PC-9 (cell line): ENCODE results near the gene TAGAP. TPM values are rescaled to one million over a fixed set of nuclear protein-coding genes. Genes with fewer than 3 reads are reported as not detected.

Experiments used
- BruUV-seq: library from RNA; stranded (reverse); fragments of 400-500 nt; replicated peaks from 2 replicates; lab custom pipeline; 2021; lab: Mats Ljungman, UMichigan
- CTCF ChIA-PET: fragments of 300-600 bp; sonication (Branson Sonifier 250); formaldehyde crosslinking; loops from one replicate; lab custom pipeline; 2022; ENCODE audit warnings: antibody characterized with exemption; lab: Charles Lee
- POLR2A ChIA-PET: fragments of 300-600 bp; sonication (Branson Sonifier 250); formaldehyde crosslinking; loops from one replicate; lab custom pipeline; 2022; ENCODE audit warnings: antibody characterized with exemption; ENCODE audit not compliant: unreplicated experiment; lab: Charles Lee
- DNase-seq, 2 experiments: peaks; one replicate each; pipeline versions ENCODE4 v3.0.0 to v3.0.0-alpha.2; 2015 to 2022; ENCODE audit warnings: mixed read lengths in 1 of 2
- H2AFZ ChIP-seq: fragments of 200-600 bp; sonication (generic); 2 replicates; pipeline ENCODE4 v1.8.1; 2017; ENCODE audit warnings: antibody characterized with exemption
- H3F3A ChIP-seq: fragments of 200-600 bp; sonication (generic); 2 replicates; pipeline ENCODE4 v1.8.1; 2017; ENCODE audit warnings: antibody characterized with exemption, mild to moderate bottlenecking, low read depth; ENCODE audit not compliant: insufficient read depth
- H3K27ac ChIP-seq: fragments of 200-600 bp; sonication (generic); 2 replicates; pipeline ENCODE4 v1.6.1; 2016; ENCODE audit warnings: mixed run types
- H3K27me3 ChIP-seq: fragments of 200-600 bp; sonication (generic); 2 replicates; pipeline ENCODE4 v1.6.1; 2016; ENCODE audit warnings: low read depth, mixed run types; ENCODE audit not compliant: insufficient read depth
- H3K36me3 ChIP-seq: fragments of 200-600 bp; sonication (generic); 2 replicates; pipeline ENCODE4 v1.6.1; 2016; ENCODE audit warnings: low read depth, mixed run types
- H3K4me1 ChIP-seq: fragments of 200-600 bp; sonication (generic); replicated peaks from 2 replicates; pipeline ENCODE4 v1.6.1; 2016; ENCODE audit warnings: mixed run types; ENCODE audit not compliant: insufficient read depth
- H3K4me2 ChIP-seq: fragments of 200-600 bp; sonication (generic); 2 replicates; pipeline ENCODE4 v1.6.1; 2017; ENCODE audit warnings: mixed run types
- H3K4me3 ChIP-seq: fragments of 200-600 bp; sonication (generic); 2 replicates; pipeline ENCODE4 v1.6.1; 2016; ENCODE audit warnings: mixed run types
- H3K79me2 ChIP-seq: fragments of 200-600 bp; sonication (generic); 2 replicates; pipeline ENCODE4 v1.6.1; 2017; ENCODE audit warnings: low read depth, mixed run types
- H3K9me2 ChIP-seq: fragments of 200-600 bp; sonication (generic); 2 replicates; pipeline ENCODE4 v1.8.1; 2017; ENCODE audit warnings: mild to moderate bottlenecking; ENCODE audit not compliant: insufficient read depth
- H3K9me3 ChIP-seq: fragments of 200-600 bp; sonication (generic); 2 replicates; pipeline ENCODE4 v1.8.1; 2016; ENCODE audit warnings: low read depth; ENCODE audit not compliant: insufficient read depth
- H4K20me1 ChIP-seq: fragments of 200-600 bp; sonication (generic); 2 replicates; pipeline ENCODE4 v1.8.1; 2017; ENCODE audit not compliant: insufficient read depth
- EZH2 ChIP-seq: fragments of 200-600 bp; sonication (generic); IDR thresholded peaks from 2 replicates; pipeline ENCODE4 v1.8.0; 2017; ENCODE audit warnings: antibody characterized with exemption, low read depth
- intact Hi-C: fragments of 100-400 bp; cut with micrococcal nuclease; formaldehyde crosslinking; loops from one replicate; pipeline ENCODE4 v1.10.0; 2022; ENCODE audit not compliant: unreplicated experiment
- total RNA-seq: library from RNA; stranded (reverse); gene quantifications from 2 replicates; pipeline ENCODE4 v1.2.3, GENCODE V29; 2021
- TF ChIP-seq, protein P1 (sequence below): fragments of 200-600 bp; sonication (generic); conservative IDR thresholded peaks from 2 replicates; pipeline ENCODE4 v1.6.1; 2017; ENCODE audit warnings: mixed run types, antibody characterized with exemption, mild to moderate bottlenecking, moderate library complexity

Gene TAGAP
- total RNA-seq, 1 experiment from 2014 or later = not detected

DNA sequence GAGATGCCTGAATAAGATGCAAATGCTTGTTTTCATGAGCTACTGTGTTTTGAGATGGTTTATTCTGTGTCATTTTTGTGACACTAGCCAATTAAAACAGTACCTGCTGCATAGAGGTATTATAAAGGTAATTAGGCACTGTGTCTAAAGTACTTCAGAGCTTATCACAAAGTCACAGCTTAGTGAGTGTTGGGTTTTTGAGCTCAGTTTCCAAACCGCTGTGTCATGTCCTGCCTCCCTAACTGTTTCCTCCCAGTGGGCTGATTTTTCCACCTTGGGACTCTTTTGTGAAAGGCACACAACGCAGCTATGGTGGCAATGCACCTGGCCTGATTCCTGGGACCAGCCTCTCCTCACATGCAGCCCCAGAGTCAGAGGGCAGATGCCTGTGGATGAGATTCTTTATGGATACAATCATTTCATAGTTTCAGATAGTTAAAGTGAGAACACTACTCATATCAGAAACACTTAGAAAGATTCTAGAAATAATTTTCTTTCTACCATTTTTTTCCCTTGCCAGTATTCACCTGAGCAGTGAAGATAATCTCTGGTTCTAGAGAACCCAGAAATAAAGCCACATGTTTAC is 41.3 kb upstream of the TAGAP start:
- no peaks in the 10 kb centered on the region for H4K20me1 ChIP-seq
- ChIA-PET CTCF (no interaction called here), POLR2A (interaction anchor here (0.6 kb wide), 2 partner anchors 41 to 669 kb away, joined by 3 read pairs; partner anchors contain the start of gene TAGAP)
- TF ChIP-seq, protein P1, sequence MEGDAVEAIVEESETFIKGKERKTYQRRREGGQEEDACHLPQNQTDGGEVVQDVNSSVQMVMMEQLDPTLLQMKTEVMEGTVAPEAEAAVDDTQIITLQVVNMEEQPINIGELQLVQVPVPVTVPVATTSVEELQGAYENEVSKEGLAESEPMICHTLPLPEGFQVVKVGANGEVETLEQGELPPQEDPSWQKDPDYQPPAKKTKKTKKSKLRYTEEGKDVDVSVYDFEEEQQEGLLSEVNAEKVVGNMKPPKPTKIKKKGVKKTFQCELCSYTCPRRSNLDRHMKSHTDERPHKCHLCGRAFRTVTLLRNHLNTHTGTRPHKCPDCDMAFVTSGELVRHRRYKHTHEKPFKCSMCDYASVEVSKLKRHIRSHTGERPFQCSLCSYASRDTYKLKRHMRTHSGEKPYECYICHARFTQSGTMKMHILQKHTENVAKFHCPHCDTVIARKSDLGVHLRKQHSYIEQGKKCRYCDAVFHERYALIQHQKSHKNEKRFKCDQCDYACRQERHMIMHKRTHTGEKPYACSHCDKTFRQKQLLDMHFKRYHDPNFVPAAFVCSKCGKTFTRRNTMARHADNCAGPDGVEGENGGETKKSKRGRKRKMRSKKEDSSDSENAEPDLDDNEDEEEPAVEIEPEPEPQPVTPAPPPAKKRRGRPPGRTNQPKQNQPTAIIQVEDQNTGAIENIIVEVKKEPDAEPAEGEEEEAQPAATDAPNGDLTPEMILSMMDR = no peak
- no peak for TF ChIP-seq EZH2
- intact Hi-C loops = no loop called here
- no peaks in the 10 kb centered on the region for H3K27me3 ChIP-seq
- no peaks in the 10 kb centered on the region for H3K9me2 ChIP-seq
- H3K4me2 ChIP-seq = no peak overlapping the region
- H3F3A ChIP-seq = no peaks in the 10 kb centered on the region
- no TSS peak for BruUV-seq
- no peak overlapping the region for H3K27ac ChIP-seq
- no peaks in the 10 kb centered on the region for H3K4me1 ChIP-seq
- H3K36me3 ChIP-seq = no peaks in the 10 kb centered on the region
- H3K9me3 ChIP-seq = no peaks in the 10 kb centered on the region
- H2AFZ ChIP-seq = no peak overlapping the region
- H3K4me3 ChIP-seq = no peak overlapping the region
- H3K79me2 ChIP-seq = no peaks in the 10 kb centered on the region
- no peak for DNase-seq

- no peaks in the 10 kb centered on the region for H3F3A ChIP-seq
- H3K4me3 ChIP-seq = no peak overlapping the region
- H2AFZ ChIP-seq = no peak overlapping the region
- no peak for DNase-seq
- no peaks in the 10 kb centered on the region for H3K36me3 ChIP-seq
- no peaks in the 10 kb centered on the region for H3K9me2 ChIP-seq
- H3K4me2 ChIP-seq = no peak overlapping the region
- ChIA-PET CTCF (no interaction called here), POLR2A (interaction anchor here (0.6 kb wide), 2 partner anchors 40 to 668 kb away, joined by 3 read pairs; partner anchors contain the start of gene TAGAP)
- no TSS peak for BruUV-seq
- no peaks in the 10 kb centered on the region for H3K4me1 ChIP-seq
- H3K27ac ChIP-seq = no peak overlapping the region
- no peaks in the 10 kb centered on the region for H3K79me2 ChIP-seq
- intact Hi-C loops = no loop called here
- no peaks in the 10 kb centered on the region for H4K20me1 ChIP-seq
- no peak for TF ChIP-seq EZH2
- TF ChIP-seq, protein P1 = no peak
- no peaks in the 10 kb centered on the region for H3K9me3 ChIP-seq
- no peaks in the 10 kb centered on the region for H3K27me3 ChIP-seq
Measured at GRCh38 chr6:159085396-159085895, 40.7 kb upstream of the TAGAP start.

DNA sequence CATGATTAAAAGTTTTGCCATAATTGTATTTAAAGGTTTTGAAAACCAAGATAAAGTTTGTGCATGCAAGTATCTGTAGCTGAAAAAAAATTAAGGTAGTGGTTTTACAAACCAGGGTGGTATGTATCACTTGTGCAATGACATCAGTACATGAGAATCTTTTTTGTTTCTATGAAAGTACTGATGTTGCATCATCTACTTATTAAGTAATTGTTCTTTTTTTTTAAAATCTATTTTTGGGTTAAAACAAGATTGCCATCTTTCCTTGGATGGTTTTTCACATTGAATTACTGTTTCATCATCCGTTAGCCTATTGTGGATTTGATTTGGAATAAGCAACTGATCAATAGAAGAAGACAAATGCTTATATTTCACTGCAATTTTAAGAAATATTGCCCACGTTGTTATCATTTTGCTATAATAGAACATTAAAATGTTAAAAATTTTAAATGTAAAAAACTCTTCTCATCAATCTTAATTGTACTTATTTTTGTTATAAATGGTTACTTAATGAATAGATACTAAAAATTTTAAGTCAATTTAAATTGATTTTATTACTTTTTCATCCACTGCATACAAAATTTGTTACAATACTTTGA is 39.8 kb upstream of the TAGAP start:
- no peak for DNase-seq
- H3K27ac ChIP-seq = no peak overlapping the region

More for the DNA sequence above, 39.8 kb upstream of the TAGAP start:
- POLR2A ChIA-PET = no interaction called here
- intact Hi-C loops = no loop called here
- no peaks in the 10 kb centered on the region for H3K9me2 ChIP-seq
- H3K9me3 ChIP-seq = no peaks in the 10 kb centered on the region; the same call in 1 of the 2 replicates
- H3K27me3 ChIP-seq = no peaks in the 10 kb centered on the region
- no peaks in the 10 kb centered on the region for H3K4me1 ChIP-seq
- TF ChIP-seq EZH2 = no peak
- TF ChIP-seq, protein P1 = no peak
- H3K4me2 ChIP-seq = no peak overlapping the region
- BruUV-seq = no TSS peak
- no peaks in the 10 kb centered on the region for H3F3A ChIP-seq
- no peaks in the 10 kb centered on the region for H3K36me3 ChIP-seq
- no peaks in the 10 kb centered on the region for H4K20me1 ChIP-seq
- no peak overlapping the region for H2AFZ ChIP-seq
- H3K79me2 ChIP-seq = no peaks in the 10 kb centered on the region
- CTCF ChIA-PET = interaction anchor here (0.6 kb wide), 1 partner anchor 40 kb away, joined by 3 read pairs; the partner anchor contains the start of gene TAGAP
- no peak overlapping the region for H3K4me3 ChIP-seq
